Mesenchymal stem cell (in vitro differentiated cells and primary cell): ENCODE data around the gene NPHP4. TPM values are rescaled to one million over a fixed set of nuclear protein-coding genes. Genes with fewer than 3 reads are reported as not detected.

Experiments
- small RNA-seq: library from polyadenylated mRNA; stranded (forward); fragments of <200 nt; extraction: miRNeasy Mini kit (QIAGEN cat#:217004); gene quantifications from one replicate; pipeline ENCODE3, GENCODE V24; 2013; ENCODE audit warnings: low read depth

The NPHP4 gene

Small RNA genes lying within 50 kb of the gene (small RNA-seq; reads per million reads assigned to genes)
- gene MIR4689: not detected
